Measurements from ENCODE around the gene CACNA1S.

CACNA1S gene

GRCh38 chr1:201021630-201022492, 90.4 kb downstream of the CACNA1S start:
- peak overlapping the region; percentile 60 for H3K4me3 ChIP-seq (ENCODE audit: extremely low read depth, insufficient read depth, low read length, poor library complexity, severe bottlenecking)
- peaks cover 64% of the 10 kb centered on the region for H3K4me1 ChIP-seq (ENCODE audit: control insufficient read depth, insufficient read depth, low read length, poor library complexity, severe bottlenecking)
- H3K36me3 ChIP-seq (ENCODE audit: control insufficient read depth, insufficient read depth, low read length): no peaks in the 10 kb centered on the region
- 56 to 64% methylated on average over 3 to 5 of the region's 7 CpGs for WGBS, 2 experiments (ENCODE audit: insufficient coverage in 2 of 2)
- no peaks in the 10 kb centered on the region for H3K9me3 ChIP-seq (ENCODE audit: control insufficient read depth, low read length)
- no peak overlapping the region for H3K27ac ChIP-seq (ENCODE audit: low read depth, low read length, severe bottlenecking)

GRCh38 chr1:201020721-201021629, 91.3 kb downstream of the CACNA1S start:
- H3K27ac ChIP-seq (ENCODE audit: low read depth, low read length, severe bottlenecking): peak overlapping the region; percentile 29
- 32 to 57% methylated on average over 2 to 6 of the region's 11 CpGs for WGBS, 2 experiments (ENCODE audit: insufficient coverage in 2 of 2)
- no peaks in the 10 kb centered on the region for H3K36me3 ChIP-seq (ENCODE audit: control insufficient read depth, insufficient read depth, low read length)
- no peaks in the 10 kb centered on the region for H3K9me3 ChIP-seq (ENCODE audit: control insufficient read depth, low read length)
- no peak overlapping the region for H3K4me3 ChIP-seq (ENCODE audit: extremely low read depth, insufficient read depth, low read length, poor library complexity, severe bottlenecking)
- H3K4me1 ChIP-seq (ENCODE audit: control insufficient read depth, insufficient read depth, low read length, poor library complexity, severe bottlenecking): peaks cover 67% of the 10 kb centered on the region

GRCh38 chr1:201020040-201020591, 92.1 kb downstream of the CACNA1S start:
- Histone ChIP-seq H3K4me1 (ENCODE audit: control insufficient read depth, insufficient read depth, low read length, poor library complexity, severe bottlenecking) (peaks cover 67% of the 10 kb centered on the region), H3K4me3 (ENCODE audit: extremely low read depth, insufficient read depth, low read length, poor library complexity, severe bottlenecking) (no peak overlapping the region), H3K9me3 (ENCODE audit: control insufficient read depth, low read length) (no peaks in the 10 kb centered on the region), H3K27ac (ENCODE audit: low read depth, low read length, severe bottlenecking) (peak overlapping the region; percentile 29), H3K36me3 (ENCODE audit: control insufficient read depth, insufficient read depth, low read length) (no peaks in the 10 kb centered on the region)
- WGBS, 2 experiments (ENCODE audit: insufficient coverage in 2 of 2): 58 to 66% methylated on average over 1 to 3 of the region's 4 CpGs

GRCh38 chr1:201019321-201019977, 92.8 kb downstream of the CACNA1S start:
- Histone ChIP-seq H3K4me1 (ENCODE audit: control insufficient read depth, insufficient read depth, low read length, poor library complexity, severe bottlenecking) (peaks cover 70% of the 10 kb centered on the region), H3K36me3 (ENCODE audit: control insufficient read depth, insufficient read depth, low read length) (no peaks in the 10 kb centered on the region), H3K4me3 (ENCODE audit: extremely low read depth, insufficient read depth, low read length, poor library complexity, severe bottlenecking) (no peak overlapping the region), H3K9me3 (ENCODE audit: control insufficient read depth, low read length) (no peaks in the 10 kb centered on the region), H3K27ac (ENCODE audit: low read depth, low read length, severe bottlenecking) (no peak overlapping the region)
- WGBS, 2 experiments (ENCODE audit: insufficient coverage in 2 of 2): 80 to 93% methylated on average over 2 to 3 of the region's 5 CpGs

GRCh38 chr1:201017828-201018163, 94.4 kb downstream of the CACNA1S start:
- no peaks in the 10 kb centered on the region for H3K36me3 ChIP-seq (ENCODE audit: control insufficient read depth, insufficient read depth, low read length)
- 84 to 100% methylated on average over 2 of the region's 2 CpGs for WGBS, 2 experiments (ENCODE audit: insufficient coverage in 2 of 2)
- no peak overlapping the region for H3K27ac ChIP-seq (ENCODE audit: low read depth, low read length, severe bottlenecking)
- H3K9me3 ChIP-seq (ENCODE audit: control insufficient read depth, low read length): no peaks in the 10 kb centered on the region
- H3K4me1 ChIP-seq (ENCODE audit: control insufficient read depth, insufficient read depth, low read length, poor library complexity, severe bottlenecking): peaks cover 75% of the 10 kb centered on the region
- no peak overlapping the region for H3K4me3 ChIP-seq (ENCODE audit: extremely low read depth, insufficient read depth, low read length, poor library complexity, severe bottlenecking)

GRCh38 chr1:201016943-201017827, 95.0 kb downstream of the CACNA1S start:
- no peaks in the 10 kb centered on the region for H3K9me3 ChIP-seq (ENCODE audit: control insufficient read depth, low read length)
- H3K4me1 ChIP-seq (ENCODE audit: control insufficient read depth, insufficient read depth, low read length, poor library complexity, severe bottlenecking): peaks cover 71% of the 10 kb centered on the region
- H3K36me3 ChIP-seq (ENCODE audit: control insufficient read depth, insufficient read depth, low read length): no peaks in the 10 kb centered on the region
- WGBS, 2 experiments (ENCODE audit: insufficient coverage in 2 of 2): 92 to 95% methylated on average over 4 to 6 of the region's 9 CpGs
- peak overlapping the region; percentile 16 for H3K27ac ChIP-seq (ENCODE audit: low read depth, low read length, severe bottlenecking)
- H3K4me3 ChIP-seq (ENCODE audit: extremely low read depth, insufficient read depth, low read length, poor library complexity, severe bottlenecking): no peak overlapping the region

- Histone ChIP-seq H3K4me1 (ENCODE audit: control insufficient read depth, insufficient read depth, low read length, poor library complexity, severe bottlenecking) (peaks cover 65% of the 10 kb centered on the region), H3K27ac (ENCODE audit: low read depth, low read length, severe bottlenecking) (peak overlapping the region; percentile 73), H3K4me3 (ENCODE audit: extremely low read depth, insufficient read depth, low read length, poor library complexity, severe bottlenecking) (no peak overlapping the region)
These were observed 96.0 kb downstream of the CACNA1S start for GRCh38 chr1:201016211-201016651.

GRCh38 chr1:201015551-201016091, 96.6 kb downstream of the CACNA1S start:
- H3K27ac ChIP-seq (ENCODE audit: low read depth, low read length, severe bottlenecking): peak overlapping the region; percentile 73
- H3K4me1 ChIP-seq (ENCODE audit: control insufficient read depth, insufficient read depth, low read length, poor library complexity, severe bottlenecking): peaks cover 67% of the 10 kb centered on the region
- H3K9me3 ChIP-seq (ENCODE audit: control insufficient read depth, low read length): no peaks in the 10 kb centered on the region
- no peak overlapping the region for H3K4me3 ChIP-seq (ENCODE audit: extremely low read depth, insufficient read depth, low read length, poor library complexity, severe bottlenecking)
- 56 to 59% methylated on average over 4 to 5 of the region's 5 CpGs for WGBS, 2 experiments (ENCODE audit: insufficient coverage in 2 of 2)
- no peaks in the 10 kb centered on the region for H3K36me3 ChIP-seq (ENCODE audit: control insufficient read depth, insufficient read depth, low read length)

More at GRCh38 chr1:201016211-201016651, 96.0 kb downstream of the CACNA1S start:
- Histone ChIP-seq H3K36me3 (ENCODE audit: control insufficient read depth, insufficient read depth, low read length) (no peaks in the 10 kb centered on the region), H3K9me3 (ENCODE audit: control insufficient read depth, low read length) (no peaks in the 10 kb centered on the region)
- 63 to 71% methylated on average over 6 to 9 of the region's 10 CpGs for WGBS, 2 experiments (ENCODE audit: insufficient coverage in 2 of 2)

- Histone ChIP-seq H3K36me3 (ENCODE audit: control insufficient read depth, insufficient read depth, low read length) (no peaks in the 10 kb centered on the region), H3K27ac (ENCODE audit: low read depth, low read length, severe bottlenecking) (peak overlapping the region; percentile 73), H3K9me3 (ENCODE audit: control insufficient read depth, low read length) (no peaks in the 10 kb centered on the region), H3K4me1 (ENCODE audit: control insufficient read depth, insufficient read depth, low read length, poor library complexity, severe bottlenecking) (peaks cover 67% of the 10 kb centered on the region), H3K4me3 (ENCODE audit: extremely low read depth, insufficient read depth, low read length, poor library complexity, severe bottlenecking) (no peak overlapping the region)
- 100% methylated on average over 2 of the region's 3 CpGs; no CpG with 5 or more reads in 1 of the 2 experiments for WGBS, 2 experiments (ENCODE audit: insufficient coverage in 2 of 2)
These were observed 97.4 kb downstream of the CACNA1S start for GRCh38 chr1:201014816-201015200.
